NAMALWA (cell line): ENCODE data around the gene SORL1.
"Not testable (repeated sequence)": the region's sequence is repeated elsewhere in the genome, so short reads cannot be mapped to it uniquely, and the experiment has no call there.

Source experiments
- DNase-seq: peaks from one replicate; pipeline ENCODE4 v3.0.0-alpha.2; 2015; ENCODE audit warnings: low spot score

SORL1 gene, protein sequence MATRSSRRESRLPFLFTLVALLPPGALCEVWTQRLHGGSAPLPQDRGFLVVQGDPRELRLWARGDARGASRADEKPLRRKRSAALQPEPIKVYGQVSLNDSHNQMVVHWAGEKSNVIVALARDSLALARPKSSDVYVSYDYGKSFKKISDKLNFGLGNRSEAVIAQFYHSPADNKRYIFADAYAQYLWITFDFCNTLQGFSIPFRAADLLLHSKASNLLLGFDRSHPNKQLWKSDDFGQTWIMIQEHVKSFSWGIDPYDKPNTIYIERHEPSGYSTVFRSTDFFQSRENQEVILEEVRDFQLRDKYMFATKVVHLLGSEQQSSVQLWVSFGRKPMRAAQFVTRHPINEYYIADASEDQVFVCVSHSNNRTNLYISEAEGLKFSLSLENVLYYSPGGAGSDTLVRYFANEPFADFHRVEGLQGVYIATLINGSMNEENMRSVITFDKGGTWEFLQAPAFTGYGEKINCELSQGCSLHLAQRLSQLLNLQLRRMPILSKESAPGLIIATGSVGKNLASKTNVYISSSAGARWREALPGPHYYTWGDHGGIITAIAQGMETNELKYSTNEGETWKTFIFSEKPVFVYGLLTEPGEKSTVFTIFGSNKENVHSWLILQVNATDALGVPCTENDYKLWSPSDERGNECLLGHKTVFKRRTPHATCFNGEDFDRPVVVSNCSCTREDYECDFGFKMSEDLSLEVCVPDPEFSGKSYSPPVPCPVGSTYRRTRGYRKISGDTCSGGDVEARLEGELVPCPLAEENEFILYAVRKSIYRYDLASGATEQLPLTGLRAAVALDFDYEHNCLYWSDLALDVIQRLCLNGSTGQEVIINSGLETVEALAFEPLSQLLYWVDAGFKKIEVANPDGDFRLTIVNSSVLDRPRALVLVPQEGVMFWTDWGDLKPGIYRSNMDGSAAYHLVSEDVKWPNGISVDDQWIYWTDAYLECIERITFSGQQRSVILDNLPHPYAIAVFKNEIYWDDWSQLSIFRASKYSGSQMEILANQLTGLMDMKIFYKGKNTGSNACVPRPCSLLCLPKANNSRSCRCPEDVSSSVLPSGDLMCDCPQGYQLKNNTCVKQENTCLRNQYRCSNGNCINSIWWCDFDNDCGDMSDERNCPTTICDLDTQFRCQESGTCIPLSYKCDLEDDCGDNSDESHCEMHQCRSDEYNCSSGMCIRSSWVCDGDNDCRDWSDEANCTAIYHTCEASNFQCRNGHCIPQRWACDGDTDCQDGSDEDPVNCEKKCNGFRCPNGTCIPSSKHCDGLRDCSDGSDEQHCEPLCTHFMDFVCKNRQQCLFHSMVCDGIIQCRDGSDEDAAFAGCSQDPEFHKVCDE (N-terminal part only)

GRCh38 chr11:121451986-121452608 lies at the start of gene SORL1:
SORL1 (plus strand) TSS chr11:121452314; CDS start chr11:121452332, 18 bp downstream.
- DNase-seq = peak; percentile 79

DNA sequence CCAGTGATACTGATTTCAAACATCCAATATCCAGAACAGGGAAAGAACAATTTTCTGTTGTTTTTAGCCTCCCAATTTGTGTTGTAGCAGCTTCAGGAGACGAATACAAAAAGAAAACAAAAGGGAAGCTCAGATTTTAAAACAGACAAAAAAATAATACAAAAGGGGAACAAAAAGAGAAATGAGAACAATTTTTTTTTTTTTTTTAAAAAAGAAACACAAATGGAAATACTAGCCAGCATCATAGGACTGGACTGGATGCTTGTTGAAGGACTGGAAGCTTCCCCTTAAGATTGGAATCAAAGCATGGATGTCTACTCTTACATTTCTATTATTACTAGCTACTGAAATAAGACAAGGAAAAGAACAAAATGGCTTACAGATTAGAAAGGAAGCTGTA lies 46.5 kb upstream of the SORL1 start:
- DNase-seq = no peak

DNA sequence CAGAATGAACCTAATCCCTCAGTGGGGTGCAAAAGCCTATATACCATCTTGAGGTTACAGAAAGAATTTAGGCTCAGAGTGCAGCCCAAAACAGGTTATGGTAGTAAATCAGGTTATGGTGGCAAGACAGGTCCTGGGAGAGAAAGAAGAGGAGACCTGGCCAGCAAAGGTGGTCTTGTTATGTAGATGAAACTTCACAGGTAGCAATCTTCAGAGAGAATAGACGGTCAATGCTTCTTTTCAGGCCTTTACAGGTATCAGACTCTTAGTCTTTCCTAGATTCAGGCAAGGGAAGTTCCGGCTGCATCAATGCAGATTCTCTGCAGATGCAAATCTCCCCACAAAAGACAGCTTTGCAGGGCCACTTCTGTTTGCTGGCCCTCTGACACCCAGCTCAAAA lies 45.8 kb upstream of the SORL1 start:
- DNase-seq = no peak

GRCh38 chr11:121408830-121409229 lies 43.3 kb upstream of the SORL1 start:
- no peak for DNase-seq

- DNase-seq = not testable (repeated sequence)
Observed at GRCh38 chr11:121410041-121410440, 42.1 kb upstream of the SORL1 start.

DNA sequence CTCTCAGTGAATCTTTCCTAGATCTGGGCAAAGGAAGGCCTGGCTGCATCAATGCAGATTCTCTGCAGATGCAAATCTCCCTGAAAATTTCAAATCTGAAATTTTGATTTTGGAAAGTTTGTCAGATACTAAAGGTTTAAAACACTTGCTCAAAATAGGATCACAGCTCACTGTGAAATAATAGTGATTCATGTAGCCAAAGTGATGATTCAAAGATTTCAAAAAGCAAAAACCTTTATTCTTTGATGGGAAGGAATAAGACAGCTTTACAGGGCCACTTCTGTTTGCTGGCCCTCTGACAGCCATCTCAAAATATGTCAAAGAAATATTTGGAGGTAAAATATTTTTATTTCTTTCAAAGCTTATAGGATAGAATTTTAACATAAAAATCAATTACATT lies 40.8 kb upstream of the SORL1 start:
- DNase-seq = not testable (repeated sequence)

GRCh38 chr11:121412000-121412587 lies 40.0 kb upstream of the SORL1 start:
- no peak for DNase-seq

- no peak for DNase-seq
Observed at GRCh38 chr11:121412711-121413415, 39.3 kb upstream of the SORL1 start.

- DNase-seq = no peak
Observed at GRCh38 chr11:121414141-121414913, 37.8 kb upstream of the SORL1 start.

DNA sequence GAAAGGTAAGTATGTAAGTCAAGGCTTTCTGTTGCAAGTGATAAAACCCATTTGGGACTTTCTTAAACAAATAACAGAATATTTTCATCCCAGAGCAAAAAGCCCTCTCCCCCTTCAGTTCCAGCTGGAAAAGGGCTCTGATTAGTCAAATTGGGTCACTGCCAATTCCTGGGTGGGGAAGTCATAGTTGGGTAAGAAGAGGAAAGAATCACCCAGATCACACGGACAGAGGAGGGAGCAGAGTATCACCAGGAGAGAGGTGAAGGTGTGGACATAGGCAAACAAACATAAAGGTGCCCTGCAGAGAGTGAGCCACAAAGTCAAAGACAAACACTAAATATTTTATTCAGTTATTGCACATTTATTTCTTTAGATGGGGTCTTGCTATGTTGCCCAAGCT lies 36.3 kb upstream of the SORL1 start:
- DNase-seq = no peak

DNA sequence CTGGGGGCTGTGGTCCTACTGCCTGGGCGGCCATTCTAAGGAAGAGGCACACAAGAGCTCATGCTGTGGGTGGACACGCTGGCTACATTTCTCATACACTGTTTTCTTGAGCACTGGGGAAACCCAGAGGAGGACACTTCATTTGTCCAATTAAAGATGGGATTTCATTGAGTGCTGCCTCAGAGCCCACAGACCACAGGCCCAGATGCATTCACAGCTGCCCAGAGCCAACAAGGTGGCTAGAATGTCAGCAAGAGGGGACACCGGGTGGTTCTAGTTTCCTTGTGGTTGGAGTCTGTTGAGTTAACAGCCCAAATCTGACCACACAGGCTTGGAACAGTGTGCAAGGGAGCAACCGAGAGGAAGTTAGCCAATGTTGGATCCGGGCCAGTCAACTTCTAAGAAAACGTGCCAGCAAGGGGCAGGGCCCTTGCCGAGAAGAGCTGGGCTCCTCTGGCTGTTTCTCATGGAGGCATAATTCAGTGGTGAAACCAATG lies 35.0 kb upstream of the SORL1 start:
- peak; percentile 56 for DNase-seq

- DNase-seq = no peak
Observed at GRCh38 chr11:121417607-121418006, 34.5 kb upstream of the SORL1 start.

- DNase-seq = peak; percentile 96
Observed at GRCh38 chr11:121418625-121419114, 33.4 kb upstream of the SORL1 start.

- DNase-seq = no peak
Observed at GRCh38 chr11:121419836-121420235, 32.3 kb upstream of the SORL1 start.

DNA sequence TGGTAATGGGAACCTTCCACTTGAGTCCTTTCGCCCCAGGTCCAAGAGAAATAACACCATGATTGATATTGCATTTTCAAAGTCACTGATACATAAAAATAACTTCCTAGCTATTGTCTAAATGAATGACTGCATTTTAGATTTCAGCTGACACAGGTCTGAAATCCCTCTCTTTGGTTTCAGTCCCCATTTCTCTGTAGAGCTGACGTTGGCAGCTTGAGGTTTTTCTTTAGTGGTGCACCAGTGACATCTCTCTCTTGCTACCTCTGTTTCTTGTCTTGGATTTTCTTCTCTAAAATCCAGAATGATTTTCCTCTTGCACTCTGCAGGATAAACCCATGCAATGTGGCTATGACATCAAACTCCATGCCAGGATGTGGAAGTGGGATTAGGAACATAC lies 31.7 kb upstream of the SORL1 start:
- DNase-seq = no peak

DNA sequence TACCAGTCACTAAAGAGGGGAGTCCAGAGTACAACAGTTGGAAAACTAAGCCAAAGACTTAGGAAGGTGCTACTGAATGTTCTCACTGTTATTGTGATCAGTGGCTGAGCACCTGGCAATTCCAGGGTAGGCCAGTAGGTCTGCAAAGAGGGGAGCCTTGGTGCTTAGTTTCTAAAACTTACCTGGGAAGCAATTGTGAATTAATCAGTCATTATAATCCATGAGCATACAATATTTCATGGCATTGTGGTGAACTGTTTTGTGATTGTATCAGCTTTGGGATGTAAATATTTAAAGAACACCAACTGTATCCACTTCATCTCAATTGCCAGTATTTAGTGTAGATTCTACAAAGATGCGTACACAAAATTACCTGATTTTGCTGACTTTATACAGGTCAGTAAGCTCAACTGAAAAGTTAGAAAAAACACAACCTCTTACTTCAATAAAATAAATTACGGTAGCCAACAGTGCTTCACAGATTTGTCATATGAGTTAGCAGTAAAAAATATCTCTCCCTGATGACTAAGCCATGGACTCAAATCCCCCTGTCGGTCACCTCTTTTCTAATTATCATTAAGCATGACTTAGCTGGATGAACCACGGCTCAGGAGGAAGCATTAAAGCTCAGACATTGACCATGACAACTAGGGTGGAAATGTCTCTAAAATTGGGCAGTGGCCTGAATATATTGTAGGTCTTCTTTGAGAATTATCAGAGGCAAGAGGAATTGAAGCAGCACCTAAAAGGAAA lies 30.8 kb upstream of the SORL1 start:
- no peak for DNase-seq

- peak; percentile 88 for DNase-seq
Observed at GRCh38 chr11:121422675-121423074, 29.4 kb upstream of the SORL1 start.

GRCh38 chr11:121425828-121426227 lies 26.3 kb upstream of the SORL1 start:
- no peak for DNase-seq
